Upper lobe of left lung (tissue), 4 donors: ENCODE data around the gene RUNX2.

Source experiments
- EP300 ChIP-seq, 4 donors: sonication (generic); formaldehyde crosslinking; IDR thresholded peaks; one replicate each; pipeline ENCODE4 v1.5.1; 2017; ENCODE audit warnings: antibody characterized with exemption in 4 of 4, control low read depth in 2 of 4
- POLR2A ChIP-seq, 4 donors: fragments of 450-650 bp; IDR thresholded peaks; one replicate each; pipeline ENCODE4 v1.5.1; 2016 to 2017; ENCODE audit warnings: antibody characterized with exemption in 4 of 4, mild to moderate bottlenecking in 2 of 4
- POLR2AphosphoS5 ChIP-seq, 2 donors: sonication (generic); formaldehyde crosslinking; IDR thresholded peaks; one replicate each; pipeline ENCODE4 v1.5.1; 2017; ENCODE audit warnings: antibody characterized with exemption in 2 of 2
- TF ChIP-seq, protein P1 (sequence below), 6 experiments: fragments of 450-650 bp in 4 of 6; fragments of 200-600 bp in 2 of 6; sonication (generic) in 2 of 6; IDR thresholded peaks; one replicate each; pipeline ENCODE4 v1.5.1; 2016 to 2019; ENCODE audit warnings: antibody characterized with exemption in 6 of 6

GRCh38 chr6:45589367-45589766, 261.2 kb downstream of the RUNX2 start:
- TF ChIP-seq, protein P1, sequence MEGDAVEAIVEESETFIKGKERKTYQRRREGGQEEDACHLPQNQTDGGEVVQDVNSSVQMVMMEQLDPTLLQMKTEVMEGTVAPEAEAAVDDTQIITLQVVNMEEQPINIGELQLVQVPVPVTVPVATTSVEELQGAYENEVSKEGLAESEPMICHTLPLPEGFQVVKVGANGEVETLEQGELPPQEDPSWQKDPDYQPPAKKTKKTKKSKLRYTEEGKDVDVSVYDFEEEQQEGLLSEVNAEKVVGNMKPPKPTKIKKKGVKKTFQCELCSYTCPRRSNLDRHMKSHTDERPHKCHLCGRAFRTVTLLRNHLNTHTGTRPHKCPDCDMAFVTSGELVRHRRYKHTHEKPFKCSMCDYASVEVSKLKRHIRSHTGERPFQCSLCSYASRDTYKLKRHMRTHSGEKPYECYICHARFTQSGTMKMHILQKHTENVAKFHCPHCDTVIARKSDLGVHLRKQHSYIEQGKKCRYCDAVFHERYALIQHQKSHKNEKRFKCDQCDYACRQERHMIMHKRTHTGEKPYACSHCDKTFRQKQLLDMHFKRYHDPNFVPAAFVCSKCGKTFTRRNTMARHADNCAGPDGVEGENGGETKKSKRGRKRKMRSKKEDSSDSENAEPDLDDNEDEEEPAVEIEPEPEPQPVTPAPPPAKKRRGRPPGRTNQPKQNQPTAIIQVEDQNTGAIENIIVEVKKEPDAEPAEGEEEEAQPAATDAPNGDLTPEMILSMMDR (IDR thresholded peaks at IDR 0.05) = no peak
- TF ChIP-seq POLR2A (IDR thresholded peaks at IDR 0.05) (no peak), POLR2AphosphoS5 (IDR thresholded peaks at IDR 0.05) (no peak), EP300 (IDR thresholded peaks at IDR 0.05) (no peak)
